HCT116 (cell line): ENCODE measurements around the gene DRAXIN.

Experiments
- CEBPB ChIP-seq: IDR thresholded peaks from 2 replicates; pipeline ENCODE4 v1.6.1; 2012; ENCODE audit warnings: low read depth
- EGR1 ChIP-seq: IDR thresholded peaks from 2 replicates; pipeline ENCODE4 v1.6.1; 2012; ENCODE audit warnings: low read depth
- EZH2 ChIP-seq: fragments of 200-600 bp; sonication (generic); IDR thresholded peaks from 2 replicates; pipeline ENCODE4 v1.6.1; 2017; ENCODE audit warnings: antibody characterized with exemption, mixed run types
- EZH2phosphoT487 ChIP-seq: fragments of 200-600 bp; IDR thresholded peaks from 2 replicates; pipeline ENCODE4 v1.6.1; 2018; ENCODE audit warnings: antibody characterized with exemption, borderline replicate concordance
- FOSL1 ChIP-seq: IDR thresholded peaks from 2 replicates; pipeline ENCODE4 v1.6.1; 2012; ENCODE audit warnings: low read depth
- POLR2A ChIP-seq: IDR thresholded peaks from 2 replicates; pipeline ENCODE4 v1.7.0; 2011; ENCODE audit warnings: borderline replicate concordance; ENCODE audit not compliant: insufficient read depth, insufficient read length; ENCODE audit errors: extremely low read depth
- POLR2AphosphoS5 ChIP-seq: IDR thresholded peaks from 2 replicates; pipeline ENCODE4 v1.6.1; 2011; ENCODE audit warnings: mild to moderate bottlenecking, low read depth, low read length, moderate library complexity
- RAD21 ChIP-seq: IDR thresholded peaks from 2 replicates; pipeline ENCODE4 v1.6.1; 2012; ENCODE audit warnings: low read depth, mild to moderate bottlenecking
- ZNF274 ChIP-seq: fragments of 200-500 bp; sonication (Bioruptor generic); IDR thresholded peaks from 2 replicates; pipeline ENCODE4 v1.6.1; 2014; ENCODE audit warnings: mild to moderate bottlenecking, low read depth, low read length, inconsistent platforms
- TF ChIP-seq, protein P1 (sequence below), 3 experiments: fragments of 200-600 bp in 1 of 3; sonication (generic) in 1 of 3; IDR thresholded peaks in 2 of 3; conservative IDR thresholded peaks in 1 of 3; 2 replicates each; pipeline ENCODE4 v1.5.1; 2012 to 2017; ENCODE audit warnings: low read depth in 2 of 3, low read length in 2 of 3, antibody characterized with exemption in 1 of 3, borderline replicate concordance in 1 of 3, control low read depth in 1 of 3, mild to moderate bottlenecking in 1 of 3, mixed read lengths in 1 of 3, mixed run types in 1 of 3, moderate library complexity in 1 of 3; ENCODE audit not compliant: insufficient read depth in 1 of 3

DNA sequence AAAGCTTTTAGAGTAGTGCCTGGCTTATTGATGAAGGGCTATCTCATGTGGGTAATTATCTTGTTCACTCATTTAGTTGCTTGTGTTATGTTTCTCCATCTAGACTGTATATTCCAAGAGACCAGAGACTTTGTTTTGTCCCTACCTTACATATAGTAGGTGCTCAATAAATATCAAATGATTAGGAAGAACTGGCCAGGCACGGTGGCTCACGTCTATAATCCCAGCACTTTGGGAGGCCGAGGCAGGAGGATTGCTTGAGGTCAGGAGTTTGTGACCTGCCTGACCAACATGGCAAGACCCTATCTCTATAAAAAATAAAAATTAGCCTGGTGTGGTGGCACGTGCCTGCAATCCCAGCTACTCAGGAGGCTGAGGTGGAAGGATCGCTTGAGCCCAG is 46.2 kb upstream of the DRAXIN start:
- TF ChIP-seq RAD21 = no peak
- TF ChIP-seq, protein P1, sequence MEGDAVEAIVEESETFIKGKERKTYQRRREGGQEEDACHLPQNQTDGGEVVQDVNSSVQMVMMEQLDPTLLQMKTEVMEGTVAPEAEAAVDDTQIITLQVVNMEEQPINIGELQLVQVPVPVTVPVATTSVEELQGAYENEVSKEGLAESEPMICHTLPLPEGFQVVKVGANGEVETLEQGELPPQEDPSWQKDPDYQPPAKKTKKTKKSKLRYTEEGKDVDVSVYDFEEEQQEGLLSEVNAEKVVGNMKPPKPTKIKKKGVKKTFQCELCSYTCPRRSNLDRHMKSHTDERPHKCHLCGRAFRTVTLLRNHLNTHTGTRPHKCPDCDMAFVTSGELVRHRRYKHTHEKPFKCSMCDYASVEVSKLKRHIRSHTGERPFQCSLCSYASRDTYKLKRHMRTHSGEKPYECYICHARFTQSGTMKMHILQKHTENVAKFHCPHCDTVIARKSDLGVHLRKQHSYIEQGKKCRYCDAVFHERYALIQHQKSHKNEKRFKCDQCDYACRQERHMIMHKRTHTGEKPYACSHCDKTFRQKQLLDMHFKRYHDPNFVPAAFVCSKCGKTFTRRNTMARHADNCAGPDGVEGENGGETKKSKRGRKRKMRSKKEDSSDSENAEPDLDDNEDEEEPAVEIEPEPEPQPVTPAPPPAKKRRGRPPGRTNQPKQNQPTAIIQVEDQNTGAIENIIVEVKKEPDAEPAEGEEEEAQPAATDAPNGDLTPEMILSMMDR (IDR thresholded peaks at IDR 0.05 in 2 of 3, conservative IDR thresholded peaks at IDR 0.05 in 1 of 3; ENCODE audit: borderline replicate concordance in 1 of 3, insufficient read depth in 1 of 3, low read depth in 2 of 3, low read length in 2 of 3) = no peak
- TF ChIP-seq ZNF274 = no peak
- TF ChIP-seq POLR2AphosphoS5 = no peak
- no peak for TF ChIP-seq POLR2A
- TF ChIP-seq FOSL1 = no peak
- no peak for TF ChIP-seq EZH2
- no peak for TF ChIP-seq CEBPB
- no peak for TF ChIP-seq EZH2phosphoT487
- TF ChIP-seq EGR1 = no peak
